HG03175 (cell line): ENCODE data around the gene LSM6.

ENCODE experiments used
- ATAC-seq: cut with Tn5 transposase; IDR thresholded peaks from one replicate; pipeline ENCODE4 v1.9.1; 2021; ENCODE audit warnings: mild to moderate bottlenecking, moderate library complexity; ENCODE audit not compliant: unreplicated experiment

Gene LSM6

DNA sequence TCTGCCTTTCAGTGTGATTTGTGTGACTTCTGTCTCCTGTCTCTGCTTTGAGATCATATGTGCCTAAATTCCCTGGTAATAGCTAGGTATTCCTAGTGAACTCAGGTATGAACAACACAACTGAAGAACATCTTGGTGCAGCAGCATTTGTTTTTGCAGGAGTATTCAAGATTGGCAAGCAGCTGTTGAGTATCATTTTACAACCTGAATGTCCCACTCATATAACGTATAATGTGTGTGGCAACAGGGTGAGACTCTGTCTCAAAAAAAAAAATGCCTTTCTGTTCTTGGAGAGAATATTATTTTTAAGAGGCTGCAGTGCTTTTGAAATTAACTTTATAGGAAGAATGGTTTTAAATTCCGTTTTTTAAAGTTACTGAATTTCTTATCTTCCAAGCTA, 7.7 kb downstream of the LSM6 start:
- ATAC-seq: no peak

DNA sequence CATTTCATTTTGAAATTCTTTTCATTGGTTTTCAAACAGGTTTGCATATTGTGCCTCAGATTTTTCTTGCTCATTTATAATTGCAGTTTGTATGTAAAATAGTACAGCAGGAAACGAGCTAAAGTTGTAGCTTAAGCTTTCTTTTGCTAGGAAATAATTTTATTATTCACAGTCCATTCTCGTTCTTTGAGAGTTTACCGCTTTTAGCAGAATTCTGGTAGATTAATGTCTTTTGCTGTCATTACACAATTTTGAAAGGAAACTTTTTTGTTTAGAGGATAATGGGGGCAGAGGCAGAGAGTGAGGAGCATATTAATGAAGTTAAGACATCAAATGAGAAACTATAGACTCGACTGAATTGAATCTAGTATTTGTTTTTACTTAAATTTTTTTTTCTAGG, 10.5 kb downstream of the LSM6 start:
- no peak for ATAC-seq

GRCh38 chr4:146186596-146186995, 11.1 kb downstream of the LSM6 start:
- ATAC-seq: no peak

- ATAC-seq: no peak
Measured at GRCh38 chr4:146190456-146190855, 14.9 kb downstream of the LSM6 start.

- ATAC-seq: no peak
Measured at GRCh38 chr4:146191766-146192458, 16.4 kb downstream of the LSM6 start.

GRCh38 chr4:146193628-146194027, 18.1 kb downstream of the LSM6 start:
- ATAC-seq: no peak

- no peak for ATAC-seq
Measured at GRCh38 chr4:146194212-146194611, 18.7 kb downstream of the LSM6 start.

DNA sequence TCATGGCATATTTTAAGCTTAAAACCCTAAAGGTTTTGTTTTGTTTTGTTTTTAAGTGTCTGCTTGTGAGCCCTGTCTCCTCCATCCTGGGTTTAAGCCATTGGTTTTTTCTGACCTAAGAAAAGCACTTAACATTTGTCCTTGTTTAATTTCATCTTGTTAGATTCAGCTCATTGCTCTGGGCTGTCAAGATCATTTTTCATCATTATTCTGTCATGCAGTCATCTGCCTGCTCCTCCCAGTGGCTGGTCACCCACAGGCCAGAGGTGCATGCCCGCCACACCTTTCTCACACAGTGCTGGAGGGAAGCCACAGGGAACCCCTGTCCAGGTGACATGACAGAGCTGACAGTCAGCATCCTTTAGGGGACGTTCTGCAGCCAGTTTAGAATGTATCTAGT, 27.1 kb downstream of the LSM6 start:
- ATAC-seq: no peak

GRCh38 chr4:146207410-146207809, 31.9 kb downstream of the LSM6 start:
- no peak for ATAC-seq

- no peak for ATAC-seq
Measured at GRCh38 chr4:146210890-146211289, 35.4 kb downstream of the LSM6 start.

DNA sequence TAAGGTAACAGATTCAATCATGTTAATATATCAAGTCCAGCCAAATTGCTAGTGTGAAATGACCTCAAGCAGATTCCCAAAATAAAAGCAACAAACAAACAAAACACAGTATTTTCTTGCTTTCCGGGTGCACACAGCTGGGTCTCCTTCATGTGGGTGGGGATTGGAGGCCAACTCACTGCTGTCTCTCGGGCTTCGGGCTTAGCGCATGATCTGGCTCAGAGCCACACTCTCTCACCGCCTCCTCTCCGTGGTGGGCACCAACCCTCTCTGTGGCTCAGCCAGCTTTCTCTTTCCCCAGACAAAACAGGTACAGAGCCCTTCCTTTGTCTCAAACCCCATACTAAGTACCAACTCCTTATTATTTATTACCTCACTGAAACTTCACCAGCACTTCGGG, 35.9 kb downstream of the LSM6 start:
- no peak for ATAC-seq

GRCh38 chr4:146212781-146213180, 37.3 kb downstream of the LSM6 start:
- no peak for ATAC-seq

GRCh38 chr4:146214238-146214637, 38.7 kb downstream of the LSM6 start, which contains the start of gene REELD1:
Gene REELD1, plus strand, starts transcription at chr4:146214538. Its CDS starts 2,415 bp downstream, at chr4:146216953.
- ATAC-seq: no peak

DNA sequence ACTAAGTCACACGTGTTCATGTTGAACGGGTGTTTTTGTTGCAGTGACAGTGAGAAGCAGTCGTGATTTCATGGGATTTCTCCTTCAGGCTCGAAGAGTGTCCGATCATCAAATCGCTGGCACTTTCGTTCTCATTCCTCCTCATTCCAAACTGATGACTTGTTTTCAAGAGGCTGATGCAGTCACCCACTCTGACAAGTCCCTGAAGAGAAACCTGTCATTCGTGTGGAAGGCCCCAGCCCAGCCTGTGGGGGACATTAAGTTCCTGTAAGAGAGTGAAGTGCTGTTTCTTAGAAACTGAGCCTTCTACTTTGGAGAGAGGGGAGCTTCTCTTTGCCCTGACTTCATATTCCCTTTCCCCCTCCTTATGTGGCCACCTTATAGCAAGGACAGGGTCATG, 46.8 kb downstream of the LSM6 start:
- no peak for ATAC-seq

DNA sequence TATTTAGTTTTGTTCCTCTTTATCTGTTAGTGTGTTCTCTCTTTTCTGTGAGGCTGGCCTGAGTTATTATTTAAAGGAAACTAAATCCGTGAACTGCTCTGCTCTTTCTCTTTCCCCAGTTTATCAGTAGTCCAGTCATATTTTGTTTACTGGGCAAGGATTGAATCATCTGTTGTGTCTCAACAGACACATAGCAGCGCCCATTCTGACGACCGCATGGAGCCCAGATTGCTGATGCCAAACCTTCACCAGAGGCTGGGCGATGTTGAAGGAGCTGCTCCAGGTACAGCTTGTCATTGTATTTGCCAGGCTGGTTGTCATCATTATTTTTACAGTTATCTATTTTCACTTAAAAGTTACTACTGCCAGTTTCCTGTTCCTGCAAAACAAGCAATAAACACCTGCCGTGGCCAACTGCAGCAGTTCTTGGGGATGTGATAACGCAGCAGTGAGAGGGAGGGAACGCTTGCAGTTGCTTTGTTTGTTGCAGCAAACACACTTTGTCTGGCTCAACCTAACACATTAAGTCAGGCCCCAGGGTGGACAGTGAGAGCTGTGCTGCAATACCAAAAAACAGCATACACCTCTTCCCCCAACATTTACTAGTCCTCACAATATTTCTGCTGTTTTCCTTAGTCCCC, 48.9 kb downstream of the LSM6 start:
- no peak for ATAC-seq

GRCh38 chr4:146229406-146229805, 53.9 kb downstream of the LSM6 start:
- ATAC-seq: no peak

GRCh38 chr4:146232131-146232722, 56.7 kb downstream of the LSM6 start:
- ATAC-seq: no peak

DNA sequence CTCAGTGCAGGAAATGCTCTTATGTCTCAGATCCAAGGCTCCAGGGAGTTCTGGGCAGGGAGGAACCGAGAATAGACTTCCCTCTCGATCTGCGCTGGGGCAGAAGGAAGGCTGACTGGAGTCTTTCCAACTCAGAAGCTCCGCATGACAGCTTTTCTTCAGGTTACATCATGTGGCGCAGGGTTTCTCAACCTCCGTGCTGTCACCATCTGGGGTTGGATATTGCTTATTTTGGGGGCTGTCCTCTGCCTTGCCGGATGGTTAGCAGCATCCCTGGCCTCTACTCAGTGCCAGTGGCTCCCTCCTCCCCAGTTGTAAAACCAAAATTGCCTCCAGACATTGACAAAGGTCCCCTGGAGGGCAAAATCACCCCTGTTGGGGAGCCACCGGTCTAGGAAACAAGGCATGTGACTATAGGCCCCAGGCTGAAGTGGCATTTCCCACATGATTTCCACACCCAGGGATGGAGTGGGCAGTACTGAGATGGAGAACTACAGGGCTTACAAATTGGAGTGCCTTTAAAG, 60.2 kb downstream of the LSM6 start:
- no peak for ATAC-seq

GRCh38 chr4:146236216-146236615, 60.7 kb downstream of the LSM6 start:
- no peak for ATAC-seq

DNA sequence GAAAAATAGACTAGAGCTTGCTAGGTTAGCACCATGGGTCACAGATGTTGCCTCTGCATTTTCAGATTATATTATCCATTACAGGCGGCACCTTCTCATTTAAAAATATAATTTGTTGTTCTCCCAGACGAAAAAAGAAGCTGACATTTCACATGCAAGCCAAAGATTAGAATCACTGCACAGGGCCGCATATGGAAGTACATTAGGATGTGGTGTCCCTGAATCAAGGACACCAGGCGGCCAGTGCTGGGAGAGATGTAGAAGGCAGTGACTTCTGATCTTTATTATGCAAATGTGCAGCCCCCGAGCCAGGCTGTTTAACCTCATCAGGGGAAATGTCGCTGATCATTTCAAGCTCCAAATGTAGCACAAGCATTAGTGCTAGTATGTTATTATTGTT, 61.6 kb downstream of the LSM6 start:
- ATAC-seq: no peak

- no peak for ATAC-seq
Measured at GRCh38 chr4:146238107-146238506, 62.6 kb downstream of the LSM6 start.
